D341Med (cell line): Measurements from ENCODE around the gene NDUFC2.
"Not testable (repeated sequence)": the region's sequence is repeated elsewhere in the genome, so short reads cannot be mapped to it uniquely, and the experiment has no call there.

Experiments used
- DNase-seq: peaks from one replicate; pipeline ENCODE4 v3.0.0; 2012; ENCODE audit warnings: low spot score

The NDUFC2 gene

DNA sequence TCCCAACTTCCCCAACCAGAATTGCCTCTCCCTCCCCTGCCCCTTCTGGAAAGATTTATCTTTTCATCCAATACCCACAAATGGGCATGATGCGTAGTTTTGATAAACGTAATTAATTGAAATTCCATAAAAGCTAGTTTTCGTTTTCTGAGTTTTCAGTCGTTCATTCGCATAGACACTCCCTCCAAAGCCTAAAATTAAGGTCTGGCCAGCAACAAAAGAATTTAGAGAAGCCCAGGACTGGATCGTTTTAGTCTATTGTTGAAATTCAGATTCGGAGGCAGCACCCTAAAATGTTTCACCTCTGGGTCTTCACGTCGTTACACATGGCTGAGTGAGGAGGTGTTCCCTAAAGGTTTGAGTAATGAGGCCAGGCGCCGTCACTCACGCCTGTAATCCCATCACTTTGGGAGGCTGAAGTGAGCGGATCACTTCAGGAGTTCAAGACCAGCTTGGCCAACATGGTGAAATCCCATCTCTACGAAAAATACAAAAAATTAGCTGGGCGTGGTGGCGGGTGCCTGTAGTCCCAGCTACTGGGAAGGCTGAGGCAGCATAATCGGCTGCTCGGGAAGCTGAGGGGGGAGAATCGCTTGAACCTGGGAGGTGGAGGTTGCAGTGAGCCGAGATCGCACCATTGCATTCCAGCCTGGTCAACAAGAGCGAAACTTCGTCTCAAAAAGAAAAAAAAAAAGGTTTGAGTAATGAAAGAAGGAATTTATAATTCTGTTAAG, 589 bp upstream of the NDUFC2 start:
- no peak for DNase-seq

DNA sequence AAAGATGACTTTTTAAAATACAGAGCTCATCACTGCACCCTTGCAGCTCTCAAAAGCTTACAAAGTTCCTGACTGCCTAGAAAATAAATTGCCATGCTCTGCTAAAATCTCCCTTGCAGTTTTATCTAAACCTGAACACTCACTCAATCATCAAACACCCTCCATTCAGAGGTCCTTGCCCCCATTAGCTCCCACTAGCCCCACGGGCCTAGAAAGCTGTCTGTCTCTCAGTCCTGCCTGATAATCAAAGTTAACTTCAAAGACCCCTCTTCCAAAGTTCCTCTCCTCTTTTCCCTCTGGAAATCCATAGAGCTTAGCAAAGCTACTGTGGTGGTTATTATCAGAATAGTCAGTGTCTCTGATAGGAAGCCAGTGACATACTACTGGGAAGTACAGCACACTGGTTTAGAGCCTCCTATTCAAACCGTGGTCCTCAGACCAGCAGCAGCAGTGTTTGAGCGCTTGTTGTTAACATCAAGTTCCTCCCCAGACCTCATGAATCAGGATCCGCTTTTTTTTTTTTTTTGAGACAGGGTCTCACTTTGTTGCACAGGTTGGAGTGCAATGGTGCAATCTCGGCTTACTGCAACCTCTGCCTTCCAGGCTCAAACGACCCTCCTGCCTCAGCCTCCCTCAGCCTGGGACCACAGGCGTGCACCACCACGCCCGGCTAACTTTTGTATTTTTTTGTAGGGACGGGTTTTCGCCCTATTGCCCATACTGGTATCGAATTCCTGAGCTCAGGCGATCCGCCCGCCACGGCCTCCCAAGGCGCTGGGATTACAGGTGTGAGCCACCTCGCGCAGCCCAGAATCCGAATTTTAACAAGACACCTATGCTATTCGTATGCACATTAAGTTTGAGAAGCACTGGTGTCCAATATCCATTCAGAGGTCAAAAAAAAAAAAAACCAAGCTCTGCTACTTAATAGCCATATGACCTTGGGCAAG, 1.2 kb downstream of the NDUFC2 start:
- DNase-seq, result no peak

DNA sequence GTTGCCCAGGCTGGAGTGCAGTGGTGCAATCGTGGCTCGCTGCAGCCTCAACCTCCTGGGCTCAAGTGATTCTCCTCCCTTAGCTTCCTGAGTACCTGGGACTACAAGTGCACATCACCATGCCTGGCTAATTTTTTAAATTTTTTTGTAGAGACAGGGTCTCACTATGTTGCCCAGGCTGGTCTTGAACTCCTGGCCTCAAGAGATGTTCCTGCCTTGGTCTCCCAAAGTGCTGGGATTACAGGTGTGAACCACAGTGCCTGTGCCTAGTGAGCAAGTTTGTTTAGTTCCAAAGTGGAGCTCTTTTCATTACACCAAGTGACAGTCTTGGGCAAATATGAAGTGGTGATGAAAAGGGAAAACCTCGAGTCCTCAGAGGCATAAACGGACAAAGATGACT, 2.1 kb downstream of the NDUFC2 start:
- not testable (repeated sequence) for DNase-seq

GRCh38 chr11:78076733-78077403, 2.8 kb downstream of the NDUFC2 start:
- no peak for DNase-seq

DNA sequence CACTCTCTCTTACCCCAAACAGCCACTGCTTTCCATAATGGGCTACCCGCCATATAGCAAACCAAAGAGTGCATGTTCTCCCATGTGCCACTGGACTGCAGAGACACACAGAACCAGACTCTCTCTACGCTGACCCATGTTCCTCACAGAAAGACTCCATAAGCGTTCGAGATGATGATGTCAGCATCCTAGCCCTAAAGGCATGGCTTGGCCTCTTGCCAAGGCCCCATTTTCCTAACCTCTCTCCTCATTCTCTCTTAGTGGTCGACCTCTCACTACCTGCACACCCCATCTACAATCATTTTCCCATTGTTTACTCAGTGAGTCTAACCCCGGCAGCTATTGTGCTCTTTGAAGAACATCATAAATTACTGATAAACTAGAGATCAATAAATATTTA, 4.9 kb downstream of the NDUFC2 start:
- no peak for DNase-seq

- DNase-seq, result no peak
These were observed 7.2 kb downstream of the NDUFC2 start for GRCh38 chr11:78072455-78072854.

DNA sequence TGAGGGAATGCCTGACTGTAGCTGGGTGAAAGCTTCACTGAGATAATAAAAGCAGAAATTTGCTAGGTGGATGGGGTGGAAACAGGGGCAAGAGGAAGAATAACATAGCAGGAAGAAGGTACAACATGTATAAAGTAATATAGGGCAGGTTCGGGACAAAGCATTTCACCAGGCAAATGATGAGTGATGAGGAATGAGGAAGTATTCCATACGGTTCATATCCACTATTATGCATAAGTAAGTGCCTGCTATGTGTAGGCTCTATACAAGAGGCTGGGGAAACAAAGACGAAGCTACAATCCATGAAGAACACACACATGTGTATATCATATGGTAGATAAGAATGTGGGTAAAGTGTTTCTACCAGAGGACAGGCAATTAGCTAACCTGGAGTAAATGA, 7.9 kb downstream of the NDUFC2 start:
- no peak for DNase-seq

GRCh38 chr11:78070621-78071020, 9.0 kb downstream of the NDUFC2 start:
- DNase-seq, result no peak

DNA sequence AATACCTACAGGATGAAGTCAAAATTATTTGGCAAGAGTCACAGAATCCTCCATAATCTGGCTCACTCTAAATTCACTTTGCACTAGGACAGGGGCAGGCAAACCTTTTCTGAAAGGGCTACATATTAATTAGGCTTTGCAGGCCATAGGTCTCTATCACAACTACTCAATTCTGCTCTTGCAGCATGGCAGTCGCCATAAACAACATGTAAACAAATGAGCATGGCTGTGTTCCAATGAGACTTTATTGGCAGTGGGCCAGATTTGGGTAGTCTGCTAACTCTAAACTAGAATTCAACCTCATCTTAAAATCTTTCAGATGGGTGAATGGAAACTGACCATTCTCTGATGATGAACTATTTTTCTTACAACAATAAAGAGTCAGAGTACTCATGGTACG, 10.2 kb downstream of the NDUFC2 start:
- DNase-seq, result no peak

GRCh38 chr11:78067704-78068103, 12.0 kb downstream of the NDUFC2 start:
- DNase-seq, result no peak

GRCh38 chr11:78066471-78066870, 13.2 kb downstream of the NDUFC2 start:
- DNase-seq, result no peak

GRCh38 chr11:78065203-78065602, 14.5 kb downstream of the NDUFC2 start:
- DNase-seq, result no peak

GRCh38 chr11:78063440-78064181, 16.1 kb downstream of the NDUFC2 start, which contains the start of gene THRSP:
THRSP (plus strand) TSS chr11:78063861; CDS start chr11:78063882, 21 bp downstream.
- no peak for DNase-seq

- no peak for DNase-seq
These were observed 17.0 kb downstream of the NDUFC2 start for GRCh38 chr11:78062671-78063070.

- no peak for DNase-seq
These were observed 17.7 kb downstream of the NDUFC2 start for GRCh38 chr11:78061921-78062311.

GRCh38 chr11:78061088-78061920, 18.4 kb downstream of the NDUFC2 start:
- no peak for DNase-seq

GRCh38 chr11:78060533-78060932, 19.1 kb downstream of the NDUFC2 start:
- no peak for DNase-seq

DNA sequence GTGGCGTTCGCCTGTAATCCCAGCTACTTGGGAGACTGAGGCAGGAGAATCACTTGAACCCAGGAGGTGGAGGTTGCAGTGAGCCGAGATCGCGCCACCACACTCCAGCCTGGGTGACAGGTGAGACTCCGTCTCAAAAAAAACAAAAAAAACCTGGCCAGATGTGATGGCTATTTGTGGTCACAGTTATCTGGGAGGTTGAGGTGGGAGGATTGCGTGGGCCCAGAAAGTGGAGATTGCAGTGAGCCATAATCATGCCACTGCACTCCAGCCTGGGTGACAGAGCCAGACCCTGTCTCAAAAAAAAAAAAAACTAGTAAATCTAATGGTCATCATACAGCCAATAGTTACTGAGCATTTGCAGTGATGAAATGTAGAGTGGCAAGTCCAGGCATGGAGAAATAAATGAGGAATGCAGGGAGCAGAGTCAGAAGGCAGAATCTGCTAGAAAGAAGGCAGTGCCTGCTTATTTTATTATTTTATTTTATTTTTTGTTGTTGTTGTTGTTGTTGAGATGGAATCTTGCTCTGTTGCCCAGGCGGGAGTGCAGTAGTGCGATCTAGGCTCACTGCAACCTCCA, 19.8 kb downstream of the NDUFC2 start:
- not testable (repeated sequence) for DNase-seq

- DNase-seq, result no peak
These were observed 22.1 kb downstream of the NDUFC2 start for GRCh38 chr11:78057462-78058055.

DNA sequence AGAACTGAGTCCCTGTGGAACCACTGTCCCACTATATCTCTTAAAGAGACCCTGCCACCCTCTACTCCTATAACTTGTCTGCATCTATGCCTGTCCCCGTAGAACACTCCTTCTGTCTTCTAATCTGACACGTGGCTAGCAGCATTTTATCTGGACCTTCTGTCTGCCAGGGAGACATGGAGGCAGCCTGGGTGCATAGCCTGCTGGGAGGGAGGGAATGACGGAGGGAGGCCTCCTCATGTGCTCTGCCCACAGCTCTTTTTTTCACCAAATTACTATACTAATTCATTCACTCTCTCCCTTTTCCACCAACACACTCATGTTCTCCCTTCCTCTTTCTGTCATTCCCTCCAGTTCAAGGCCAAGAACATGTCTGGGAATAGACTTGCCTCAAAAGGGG, 23.6 kb downstream of the NDUFC2 start:
- no peak for DNase-seq
